Measurements from ENCODE around the gene CCDC91.

GRCh38 chr12:28144059-28144458 lies 46.2 kb upstream of the CCDC91 start:
- TF ChIP-seq CTCF (IDR thresholded peaks at IDR 0.05) (no peak), POLR2A (IDR thresholded peaks at IDR 0.05) (no peak)

Data from suprapubic skin (tissue), 3 donors.